Measurements from ENCODE around the gene CLDN9.

GRCh38 chr16:3030222-3031212 is 17.8 kb downstream of the CLDN9 start:
- no peak for TF ChIP-seq CTCF (IDR thresholded peaks at IDR 0.05)
- TF ChIP-seq POLR2A (IDR thresholded peaks at IDR 0.05) = no peak

Data from gastroesophageal sphincter (tissue), 3 donors.